Neural cell (in vitro differentiated cells): ENCODE results near the gene LGALS1.

Experiments used
- EP300 ChIP-seq: fragments of 450-650 bp; conservative IDR thresholded peaks from 2 replicates; pipeline ENCODE4 v1.6.1; 2014; ENCODE audit warnings: antibody characterized with exemption, mild to moderate bottlenecking, moderate library complexity; ENCODE audit not compliant: poor library complexity, severe bottlenecking
- POLR2AphosphoS5 ChIP-seq: IDR thresholded peaks from 2 replicates; pipeline ENCODE4 v1.6.1; 2012
- TF ChIP-seq, protein P1 (sequence below): fragments of 450-650 bp; IDR thresholded peaks from 2 replicates; pipeline ENCODE4 v1.5.1; 2014; ENCODE audit warnings: antibody characterized with exemption, mild to moderate bottlenecking, moderate library complexity; ENCODE audit not compliant: poor library complexity, severe bottlenecking

DNA sequence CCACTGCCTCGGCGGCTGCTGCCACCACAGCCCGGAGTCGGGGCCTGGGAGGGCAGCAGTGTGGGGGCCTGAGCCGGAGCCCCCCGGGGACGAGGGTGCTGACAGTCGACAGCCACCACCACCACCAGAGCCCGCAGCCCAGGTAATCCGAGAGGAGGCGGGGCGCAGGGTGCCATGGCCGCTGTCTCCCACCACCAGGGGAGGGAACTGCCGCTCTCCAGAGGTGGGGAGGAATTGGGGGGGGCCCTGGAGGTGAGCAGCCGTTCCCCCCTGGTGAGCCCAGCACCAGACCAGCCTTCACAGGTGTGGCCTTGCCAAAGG is 34.0 kb downstream of the LGALS1 start:
- TF ChIP-seq, protein P1, sequence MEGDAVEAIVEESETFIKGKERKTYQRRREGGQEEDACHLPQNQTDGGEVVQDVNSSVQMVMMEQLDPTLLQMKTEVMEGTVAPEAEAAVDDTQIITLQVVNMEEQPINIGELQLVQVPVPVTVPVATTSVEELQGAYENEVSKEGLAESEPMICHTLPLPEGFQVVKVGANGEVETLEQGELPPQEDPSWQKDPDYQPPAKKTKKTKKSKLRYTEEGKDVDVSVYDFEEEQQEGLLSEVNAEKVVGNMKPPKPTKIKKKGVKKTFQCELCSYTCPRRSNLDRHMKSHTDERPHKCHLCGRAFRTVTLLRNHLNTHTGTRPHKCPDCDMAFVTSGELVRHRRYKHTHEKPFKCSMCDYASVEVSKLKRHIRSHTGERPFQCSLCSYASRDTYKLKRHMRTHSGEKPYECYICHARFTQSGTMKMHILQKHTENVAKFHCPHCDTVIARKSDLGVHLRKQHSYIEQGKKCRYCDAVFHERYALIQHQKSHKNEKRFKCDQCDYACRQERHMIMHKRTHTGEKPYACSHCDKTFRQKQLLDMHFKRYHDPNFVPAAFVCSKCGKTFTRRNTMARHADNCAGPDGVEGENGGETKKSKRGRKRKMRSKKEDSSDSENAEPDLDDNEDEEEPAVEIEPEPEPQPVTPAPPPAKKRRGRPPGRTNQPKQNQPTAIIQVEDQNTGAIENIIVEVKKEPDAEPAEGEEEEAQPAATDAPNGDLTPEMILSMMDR: no peak
- TF ChIP-seq EP300 (no peak), POLR2AphosphoS5 (no peak)
